Measurements from ENCODE around the gene PARD3.
A peak's percentile ranks its signal among the peaks of the same experiment; 100 is the strongest.
"Not testable (repeated sequence)": the region's sequence is repeated elsewhere in the genome, so short reads cannot be mapped to it uniquely, and the experiment has no call there.

The PARD3 gene

DNA sequence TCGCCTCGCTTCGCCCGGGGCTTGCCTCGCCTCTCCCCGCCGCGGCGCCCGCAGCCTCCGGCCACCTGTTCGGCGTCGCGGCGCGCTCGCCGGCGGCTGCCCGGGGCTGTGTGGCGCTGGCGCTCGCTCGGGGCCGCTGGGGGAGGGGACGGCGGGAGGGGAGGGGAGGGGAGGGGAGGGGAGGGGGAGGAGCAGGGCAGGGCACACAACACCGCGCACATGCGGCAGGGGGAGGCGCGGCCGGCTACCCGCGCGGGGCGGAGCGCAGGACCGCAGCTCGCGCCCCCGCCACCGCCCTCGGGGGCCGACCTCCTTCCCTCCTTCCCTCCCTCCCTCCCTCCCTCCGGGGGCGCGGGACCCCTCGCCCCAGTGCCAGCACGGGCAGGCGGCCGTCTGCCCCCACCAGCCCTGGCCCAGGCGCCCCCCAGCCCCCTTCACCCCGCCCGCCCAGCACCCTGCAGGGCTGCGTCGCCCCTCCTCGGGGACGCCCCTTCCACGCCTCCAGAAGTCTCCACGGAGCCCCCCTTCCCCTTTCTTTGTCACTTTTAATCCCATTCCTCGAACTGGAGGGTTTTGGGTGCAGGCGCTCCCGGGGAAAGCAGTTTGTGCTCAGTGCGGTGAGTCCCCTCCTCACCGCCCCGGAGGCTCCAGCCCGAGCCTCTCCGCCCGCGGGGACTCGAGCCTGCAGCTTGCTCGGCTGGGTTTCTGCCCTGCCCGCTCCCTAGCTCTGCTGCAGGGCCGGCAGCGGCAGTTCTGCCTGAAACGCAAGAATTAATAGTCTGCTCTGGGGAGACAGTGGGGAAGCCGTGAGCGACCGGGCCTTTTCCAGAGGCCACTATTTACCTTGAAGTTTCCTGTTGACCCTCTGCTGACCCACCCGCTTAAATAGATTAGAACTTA, at the start of gene PARD3:
Gene PARD3, minus strand, starts transcription at position 112 of the 900 bp plus-strand sequence. CDS start 301 bp downstream, outside the sequence.
- FAIRE-seq = no peak
- DNase-seq (ENCODE audit: low spot score) = peak; percentile 49

DNA sequence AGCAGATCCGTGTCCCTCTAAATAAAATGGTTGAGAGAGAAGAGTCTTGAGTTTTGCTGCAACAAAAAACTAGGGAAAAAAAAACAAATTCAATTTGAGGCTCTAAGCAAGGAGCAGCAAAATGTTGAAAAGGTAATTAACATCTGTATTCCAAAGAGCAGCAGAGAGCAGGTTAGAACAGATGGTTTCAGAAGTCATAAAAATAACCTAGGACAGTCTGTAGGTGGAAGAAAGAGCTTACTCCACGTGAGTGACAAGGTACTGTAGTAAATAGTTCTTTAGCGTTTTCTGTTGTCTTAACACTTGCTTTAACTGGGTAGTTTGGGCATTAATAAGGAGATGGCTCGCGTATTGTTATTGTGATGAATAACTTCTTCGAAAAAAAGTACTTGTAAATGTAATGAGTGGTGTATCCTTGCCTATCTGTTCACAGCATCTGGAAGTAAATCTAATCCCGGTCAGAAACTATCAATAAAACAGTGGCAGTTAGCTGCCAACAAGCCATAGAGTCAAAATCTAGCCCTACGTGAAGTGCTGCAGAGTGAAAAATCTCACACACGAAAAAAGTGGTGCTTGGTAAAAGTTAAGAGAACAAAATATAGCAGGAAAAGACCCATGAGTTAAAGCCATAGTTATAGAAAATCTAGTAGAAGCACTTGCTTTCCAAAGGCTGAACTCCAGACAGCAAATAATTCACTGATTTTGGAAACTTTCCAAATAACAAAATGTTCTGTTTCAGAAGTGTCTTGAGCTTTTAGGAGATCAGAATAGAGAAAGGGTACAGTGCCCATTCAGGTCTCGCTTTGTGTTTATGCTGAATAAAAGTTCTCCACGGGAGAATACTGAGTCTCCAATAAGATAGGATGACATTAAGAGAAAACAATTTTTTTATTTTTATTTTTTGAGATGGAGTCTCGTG, 49.3 kb upstream of the PARD3 start:
- DNase-seq (ENCODE audit: low spot score) (no peak), FAIRE-seq (no peak)

GRCh38 chr10:34862892-34863291, 47.8 kb upstream of the PARD3 start:
- DNase-seq (ENCODE audit: low spot score) (no peak), FAIRE-seq (no peak)

DNA sequence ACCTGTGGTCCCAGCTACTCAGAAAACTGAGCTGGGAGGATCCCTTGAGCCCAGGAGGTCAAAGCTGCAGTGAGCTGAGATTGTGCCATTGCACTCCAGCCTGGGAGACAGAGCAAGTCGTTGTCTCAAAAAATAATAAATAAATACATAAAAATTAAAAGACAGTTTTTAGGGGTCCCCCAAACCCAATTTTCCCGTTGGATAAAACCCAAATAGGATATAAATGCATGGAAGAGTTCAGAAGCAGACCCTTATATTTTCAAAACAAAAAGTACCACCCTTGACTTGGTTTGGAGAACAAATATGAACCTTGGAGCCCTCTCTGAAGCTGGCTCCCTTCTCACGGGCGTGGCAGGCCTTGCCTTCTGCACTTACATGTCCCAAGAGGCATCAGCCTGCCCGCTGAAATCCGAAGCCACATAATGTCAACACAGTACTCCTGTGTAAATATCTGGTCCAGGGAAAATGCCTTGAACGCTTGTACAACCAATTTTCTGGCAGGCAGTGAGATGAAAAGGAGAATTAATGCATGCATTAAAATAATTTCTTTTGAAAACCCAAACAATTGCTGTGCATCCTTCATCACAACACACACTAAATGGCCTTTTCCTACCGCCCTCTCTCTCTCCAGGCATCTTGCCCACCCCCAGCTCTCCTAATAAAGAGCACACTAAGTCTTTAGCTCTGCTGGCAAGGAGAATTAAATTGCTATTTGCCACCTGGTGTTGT, 46.4 kb upstream of the PARD3 start:
- DNase-seq (ENCODE audit: low spot score) = no peak

DNA sequence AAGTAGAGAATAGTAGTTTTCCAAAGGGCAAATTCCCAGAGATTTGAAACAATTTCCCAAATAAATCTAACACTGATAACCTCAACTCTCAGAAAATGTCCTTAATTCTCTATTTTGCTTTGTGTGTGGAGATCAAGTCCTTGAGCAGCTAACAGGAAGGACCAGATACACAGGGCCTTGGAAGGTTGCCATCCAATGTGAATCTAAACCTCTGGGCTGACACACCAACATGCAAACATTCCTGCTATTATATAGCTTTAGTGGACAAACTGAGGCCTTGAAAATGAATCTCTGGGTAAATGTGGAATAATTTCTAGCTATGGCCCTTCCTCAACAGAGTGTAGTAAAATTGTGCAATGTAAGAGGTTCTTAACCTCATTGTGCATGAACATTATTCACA, 44.1 kb upstream of the PARD3 start:
- DNase-seq (ENCODE audit: low spot score) = no peak
- FAIRE-seq = no peak

More for the DNA sequence above, 46.4 kb upstream of the PARD3 start:
- FAIRE-seq = no peak

DNA sequence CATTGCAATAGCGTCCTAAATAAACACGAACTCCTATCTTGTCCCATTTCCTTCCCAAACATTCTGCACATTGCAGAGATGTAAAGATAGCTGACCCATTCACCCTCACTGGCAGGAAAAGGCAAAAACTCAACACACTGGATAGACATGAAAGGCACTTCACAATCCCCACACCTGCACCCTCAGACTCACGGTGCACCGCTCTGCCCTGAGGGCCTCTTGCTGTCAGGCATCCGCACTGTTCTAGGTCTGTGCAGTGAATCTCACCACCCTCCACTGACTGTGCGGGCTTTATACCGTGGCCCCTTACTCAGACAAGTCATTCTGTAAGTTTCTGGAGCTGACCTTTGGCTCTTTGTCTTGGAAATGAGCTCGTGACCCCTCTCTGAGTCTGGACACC, 42.9 kb upstream of the PARD3 start:
- FAIRE-seq (no peak), DNase-seq (ENCODE audit: low spot score) (no peak)

DNA sequence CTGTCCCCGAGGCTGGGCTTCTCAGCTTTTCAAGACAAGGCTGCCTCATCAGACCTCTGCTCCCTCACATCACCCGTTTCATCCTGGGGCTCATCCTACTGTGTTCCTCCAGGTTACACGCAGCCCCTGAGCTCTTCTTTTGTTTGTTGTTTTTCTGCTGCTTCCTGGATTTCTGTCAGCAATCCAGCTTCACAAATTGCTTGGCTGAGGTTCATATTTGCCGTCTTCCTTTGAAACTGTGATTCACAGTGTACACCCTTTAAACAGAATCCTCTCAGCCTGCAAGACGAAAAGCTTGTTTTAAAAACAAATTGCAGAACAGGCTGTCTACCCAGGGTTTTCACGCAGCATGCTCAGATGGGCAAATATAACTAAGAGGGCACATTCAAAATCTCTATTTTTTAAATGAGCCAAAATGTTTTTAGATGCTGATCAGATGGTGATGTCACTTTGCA, 39.1 kb upstream of the PARD3 start:
- FAIRE-seq (no peak), DNase-seq (ENCODE audit: low spot score) (no peak)

DNA sequence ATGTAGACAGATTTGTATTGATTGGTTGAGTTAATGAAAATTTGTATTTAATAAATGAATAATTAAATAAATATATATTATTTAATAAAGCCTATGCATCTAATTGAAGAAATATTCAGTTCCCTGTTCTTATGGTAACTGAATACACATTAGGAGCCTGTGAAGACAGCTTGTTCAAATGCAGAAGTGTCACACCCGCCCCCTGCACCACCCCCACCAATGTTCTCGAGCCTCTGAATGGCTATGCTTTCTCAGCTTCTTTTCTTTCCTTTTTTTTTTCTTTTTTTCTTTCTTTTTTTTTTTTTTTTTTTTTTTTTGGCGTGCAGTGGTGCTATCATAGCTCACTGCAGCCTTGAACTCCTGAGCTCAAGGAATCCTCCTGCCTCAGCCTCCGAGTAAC, 38.3 kb upstream of the PARD3 start:
- FAIRE-seq (no peak), DNase-seq (ENCODE audit: low spot score) (no peak)

- DNase-seq (ENCODE audit: low spot score) (no peak), FAIRE-seq (no peak)
Observed at GRCh38 chr10:34850558-34850957, 35.5 kb upstream of the PARD3 start.

- no peak for FAIRE-seq
- DNase-seq (ENCODE audit: low spot score) = no peak
Observed at GRCh38 chr10:34850036-34850435, 34.9 kb upstream of the PARD3 start.

- FAIRE-seq = no peak
- DNase-seq (ENCODE audit: low spot score) = no peak
Observed at GRCh38 chr10:34845070-34845469, 30.0 kb upstream of the PARD3 start.

- FAIRE-seq = no peak
- no peak for DNase-seq (ENCODE audit: low spot score)
Observed at GRCh38 chr10:34844448-34844847, 29.4 kb upstream of the PARD3 start.

GRCh38 chr10:34843470-34843869, 28.4 kb upstream of the PARD3 start:
- FAIRE-seq = not testable (repeated sequence)

GRCh38 chr10:34838366-34838900, 23.3 kb upstream of the PARD3 start:
- DNase-seq (ENCODE audit: low spot score) (no peak), FAIRE-seq (no peak)

More at GRCh38 chr10:34843470-34843869, 28.4 kb upstream of the PARD3 start:
- not testable (repeated sequence) for DNase-seq (ENCODE audit: low spot score)

DNA sequence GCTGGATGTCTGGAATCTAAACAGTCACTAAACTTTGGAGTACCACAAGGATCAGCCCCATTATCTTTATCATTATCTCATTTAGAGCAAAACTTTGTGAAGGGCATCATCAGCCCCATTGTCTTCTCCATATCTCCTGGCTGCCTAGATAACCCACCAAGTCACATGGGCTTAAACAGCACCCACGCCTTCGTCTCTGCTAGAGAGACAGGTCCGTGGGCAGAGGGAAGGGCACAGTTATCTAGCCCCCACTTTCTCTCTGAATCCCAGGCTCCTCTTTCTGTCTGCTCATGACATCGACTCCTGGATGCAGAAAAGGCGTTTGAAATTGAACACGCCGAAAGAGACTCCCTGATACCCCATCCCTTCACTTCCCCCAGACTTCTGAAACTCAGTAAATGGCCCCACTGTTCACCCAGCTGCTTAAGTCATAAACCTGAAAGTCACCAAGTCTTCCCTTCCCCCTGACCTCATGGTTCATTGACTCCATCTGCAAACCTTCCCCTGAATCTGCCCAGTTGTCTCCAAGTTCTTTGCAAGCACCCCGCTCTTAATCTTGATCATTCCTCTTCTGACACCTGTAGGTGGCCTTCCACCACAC, 20.9 kb upstream of the PARD3 start:
- no peak for FAIRE-seq
- no peak for DNase-seq (ENCODE audit: low spot score)

DNA sequence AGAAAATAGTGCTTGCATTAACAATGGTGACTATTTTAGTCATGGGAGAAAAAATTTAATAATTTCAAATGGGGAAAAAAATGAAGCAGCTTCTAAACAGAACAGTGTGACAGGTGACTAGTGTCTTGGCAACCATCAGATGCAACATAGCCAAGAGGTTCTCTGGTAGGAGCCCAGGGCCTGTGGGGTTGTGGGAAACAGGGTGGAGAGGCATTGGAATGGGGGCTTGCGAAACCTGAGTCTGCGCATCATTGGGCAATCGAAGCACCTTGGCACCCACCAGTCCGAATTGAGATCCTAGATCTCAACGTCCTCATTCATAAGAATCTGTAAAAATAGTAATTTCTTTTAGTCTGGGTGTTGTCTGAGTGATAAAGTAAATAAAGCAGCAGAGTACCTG, 19.2 kb upstream of the PARD3 start:
- FAIRE-seq = no peak
- no peak for DNase-seq (ENCODE audit: low spot score)

GRCh38 chr10:34830217-34830822, 15.2 kb upstream of the PARD3 start:
- FAIRE-seq = no peak
- no peak for DNase-seq (ENCODE audit: low spot score)

DNA sequence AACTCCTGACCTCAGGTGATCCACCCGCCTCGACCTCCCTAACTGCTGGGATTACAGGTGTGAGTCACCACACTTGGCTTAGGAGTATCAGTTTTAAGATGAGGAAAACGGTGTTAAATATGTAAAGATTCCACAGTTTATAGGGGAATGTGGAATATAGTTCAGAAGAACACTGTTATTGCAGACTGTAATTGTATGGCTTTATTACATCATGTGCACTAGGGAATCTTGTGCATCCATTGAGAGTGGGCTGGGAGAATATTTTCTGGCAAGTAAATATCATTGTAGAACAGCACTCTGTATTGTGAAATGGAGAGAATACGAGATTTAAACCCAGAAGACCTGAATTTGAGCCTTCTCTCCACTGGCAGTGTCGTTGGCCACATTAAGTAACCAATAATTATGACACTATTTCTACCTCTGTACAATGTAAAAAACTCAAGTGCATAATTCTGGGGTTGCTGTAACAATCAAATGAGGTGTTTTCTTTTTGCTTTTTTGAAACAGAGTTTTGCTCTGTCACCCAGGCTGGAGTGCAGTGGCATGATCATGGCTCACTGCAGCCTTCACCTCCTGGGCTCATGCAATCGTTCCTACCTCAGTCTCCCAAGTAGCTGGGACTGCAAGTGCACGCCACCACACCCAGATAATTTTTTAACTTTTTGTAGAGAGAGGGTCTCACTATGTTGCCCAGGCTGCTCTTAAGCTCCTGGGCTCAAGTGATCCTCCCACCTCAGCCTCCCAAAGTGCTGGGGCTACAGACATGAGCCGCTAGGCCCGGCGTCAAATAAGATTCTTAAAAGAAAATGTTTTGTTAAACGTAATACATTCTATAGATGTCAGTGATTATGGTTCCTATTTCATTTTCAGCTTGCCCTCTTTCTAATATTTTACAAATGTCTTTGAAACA, 12.0 kb upstream of the PARD3 start:
- no peak for DNase-seq (ENCODE audit: low spot score)
- FAIRE-seq = no peak

DNA sequence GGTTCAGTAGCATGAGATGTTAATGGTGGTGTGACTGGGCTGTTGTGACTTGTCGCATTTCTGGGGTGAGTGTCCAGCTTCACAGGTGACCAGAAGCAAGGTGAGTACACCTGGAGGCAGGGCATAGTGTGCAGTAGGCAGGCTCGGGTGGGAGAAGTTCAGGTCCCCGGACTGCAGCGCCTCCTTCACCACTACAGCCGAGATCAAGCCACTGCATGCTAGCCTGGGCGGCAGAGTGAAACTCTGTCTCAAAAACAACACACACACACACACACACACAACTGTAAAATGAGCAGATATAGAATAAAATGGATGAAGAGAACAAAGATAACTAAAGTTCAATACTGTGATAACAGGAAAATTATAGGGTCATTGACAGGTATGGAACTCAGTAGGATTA, 11.1 kb upstream of the PARD3 start:
- FAIRE-seq (no peak), DNase-seq (ENCODE audit: low spot score) (no peak)

Measured in RCC 7860 (cell line).